Dermis blood vessel endothelial cell (primary cell): ENCODE results near the gene IDNK. TPM values are rescaled to one million over a fixed set of nuclear protein-coding genes. Genes with fewer than 3 reads are reported as not detected.
A peak's percentile ranks its signal among the peaks of the same experiment; 100 is the strongest.
"Not testable (repeated sequence)": the region's sequence is repeated elsewhere in the genome, so short reads cannot be mapped to it uniquely, and the experiment has no call there.

ENCODE experiments used
- DNase-seq: peaks from one replicate; pipeline ENCODE4 v3.0.0; 2010
- total RNA-seq: library from RNA; depleted of rRNA; stranded (reverse); fragments of >200 nt; gene quantifications from 2 replicates; pipeline ENCODE4 v1.2.3, GENCODE V29; 2014

IDNK gene
- total RNA-seq, result 4.1 and 5.5 TPM in 2 replicates

GRCh38 chr9:83622939-83623678 lies at the start of gene IDNK:
Gene IDNK, plus strand, starts transcription at chr9:83623143. Its CDS starts 29 bp downstream, at chr9:83623172.
- peak; percentile 67 for DNase-seq

- DNase-seq, result no peak
Measured at GRCh38 chr9:83574482-83574881, 48.5 kb upstream of the IDNK start.

DNA sequence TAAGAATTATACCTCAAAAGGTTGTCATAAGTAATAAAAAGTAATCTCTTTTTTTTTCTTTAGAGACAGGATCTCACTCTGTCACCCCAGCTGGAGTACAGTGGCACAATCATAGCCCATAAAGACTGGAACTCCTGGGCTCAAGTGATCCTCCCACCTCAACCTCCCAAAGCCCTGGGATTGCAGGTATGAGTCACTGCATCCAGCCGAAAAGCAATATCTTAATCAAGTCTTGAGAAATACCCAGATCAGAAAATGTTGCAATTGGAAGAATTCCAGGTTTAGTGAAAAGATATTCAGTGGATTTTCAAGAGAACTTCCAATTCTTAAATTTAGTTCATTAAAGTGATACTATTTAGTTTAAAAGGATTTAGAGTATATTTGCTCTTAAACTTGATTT lies 40.9 kb upstream of the IDNK start:
- no peak for DNase-seq

DNA sequence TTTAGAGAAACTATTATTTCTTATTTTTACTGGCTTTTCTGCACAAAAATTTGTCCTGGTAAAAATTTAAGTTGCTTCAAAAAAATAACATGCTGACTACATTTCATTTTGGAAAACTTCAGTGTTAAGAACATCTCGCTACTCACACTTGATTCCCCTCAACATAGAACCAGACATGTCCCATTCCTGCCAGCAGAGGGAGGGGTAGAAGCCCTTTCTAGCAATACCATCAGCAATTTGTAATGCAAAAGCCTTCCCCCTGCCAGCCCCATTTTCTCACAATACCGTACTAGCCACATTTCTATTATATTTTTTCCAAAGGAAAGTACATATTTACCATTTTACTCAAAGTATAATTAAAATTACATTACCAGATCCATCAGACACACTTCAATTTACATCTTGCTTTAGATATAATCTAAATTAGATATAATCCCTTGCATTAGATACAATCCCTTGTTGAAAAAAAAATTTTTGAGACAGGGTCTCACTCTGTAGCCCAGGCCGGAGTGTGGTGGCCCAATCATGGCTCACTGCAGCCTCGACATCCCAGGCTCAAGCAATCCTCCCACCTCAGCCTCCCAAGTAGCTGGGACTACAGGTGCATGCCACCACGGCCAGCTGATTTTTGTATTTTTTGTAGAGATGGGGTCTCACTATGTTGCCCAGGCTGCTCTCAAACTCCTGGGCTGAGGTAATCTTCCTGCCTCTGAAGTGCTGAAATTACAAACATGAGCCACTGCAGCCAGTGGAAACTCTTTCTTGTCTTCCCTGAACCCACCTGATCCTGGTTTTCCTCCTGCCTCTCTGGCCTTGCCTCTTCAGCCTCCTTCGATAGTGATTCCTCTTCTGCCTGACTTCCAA lies 39.6 kb upstream of the IDNK start:
- DNase-seq, result peak; percentile 72

- no peak for DNase-seq
Measured at GRCh38 chr9:83584995-83585394, 37.9 kb upstream of the IDNK start.

DNA sequence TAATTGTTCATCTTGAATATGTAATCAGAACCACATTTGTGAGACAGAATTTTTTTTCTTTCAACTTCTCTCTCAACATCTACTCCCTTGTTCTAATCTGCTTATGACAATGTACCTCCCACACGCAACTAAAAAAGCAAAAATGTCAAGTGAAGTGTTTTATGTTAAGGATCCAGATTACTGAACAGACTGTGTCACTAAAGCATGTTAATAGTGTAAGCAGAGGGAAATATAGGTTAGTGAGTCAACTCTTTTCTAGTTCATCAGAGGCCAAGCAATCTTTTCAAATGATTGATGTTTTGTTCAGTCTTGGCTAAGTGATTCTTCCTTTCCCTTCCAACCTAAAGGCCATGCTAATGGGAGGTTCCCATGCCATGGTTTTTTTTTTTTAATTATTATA lies 34.7 kb upstream of the IDNK start:
- DNase-seq, result no peak

DNA sequence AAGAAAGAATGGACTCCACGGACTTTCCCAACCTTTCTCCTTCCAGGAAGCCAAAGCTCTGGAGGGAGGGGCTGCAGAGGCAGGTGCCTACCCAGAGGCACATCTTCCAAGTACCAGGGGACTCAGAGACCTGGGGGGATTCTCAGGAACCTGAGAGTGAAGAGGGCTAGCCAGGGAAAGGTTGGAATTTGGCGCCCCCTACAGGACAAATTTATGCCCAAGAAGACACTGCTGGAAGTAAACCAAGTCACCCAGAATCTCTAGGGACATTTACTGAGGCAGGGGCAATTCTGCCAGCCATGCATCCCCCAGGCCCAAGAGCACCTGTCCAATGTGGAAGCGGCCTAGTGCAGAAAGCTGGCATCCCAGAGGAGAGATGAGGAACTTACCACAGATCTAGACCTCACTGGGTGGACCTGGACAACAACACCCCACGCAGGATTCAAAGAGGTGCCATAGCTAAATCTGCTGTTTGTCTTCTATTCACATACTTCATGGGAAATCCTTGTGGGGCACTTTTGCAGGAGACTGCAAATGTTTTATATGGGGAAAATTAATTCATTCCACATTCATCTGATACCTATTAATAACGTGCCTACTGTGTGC lies 25.9 kb upstream of the IDNK start:
- peak; percentile 68 for DNase-seq

GRCh38 chr9:83598487-83598886 lies 24.5 kb upstream of the IDNK start:
- DNase-seq, result no peak

DNA sequence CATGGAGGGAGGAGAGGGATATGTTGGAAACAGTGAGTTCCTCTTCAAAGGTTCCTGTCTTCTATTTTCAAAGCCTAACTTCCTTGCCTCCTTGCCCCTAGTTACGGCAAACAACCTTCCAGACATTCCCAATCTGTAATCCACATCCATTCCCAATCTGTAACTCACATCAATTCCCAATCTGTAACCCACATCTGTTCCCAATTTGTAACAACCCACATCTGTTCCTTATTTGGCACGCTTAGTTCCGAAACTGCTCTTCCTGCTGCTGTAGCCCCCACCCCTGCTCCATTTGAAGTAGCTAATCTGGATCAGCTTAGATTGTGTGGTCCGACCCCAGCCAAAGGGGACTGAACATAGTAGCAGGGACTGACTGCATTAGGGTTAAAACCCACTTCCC lies 23.9 kb upstream of the IDNK start:
- no peak for DNase-seq

DNA sequence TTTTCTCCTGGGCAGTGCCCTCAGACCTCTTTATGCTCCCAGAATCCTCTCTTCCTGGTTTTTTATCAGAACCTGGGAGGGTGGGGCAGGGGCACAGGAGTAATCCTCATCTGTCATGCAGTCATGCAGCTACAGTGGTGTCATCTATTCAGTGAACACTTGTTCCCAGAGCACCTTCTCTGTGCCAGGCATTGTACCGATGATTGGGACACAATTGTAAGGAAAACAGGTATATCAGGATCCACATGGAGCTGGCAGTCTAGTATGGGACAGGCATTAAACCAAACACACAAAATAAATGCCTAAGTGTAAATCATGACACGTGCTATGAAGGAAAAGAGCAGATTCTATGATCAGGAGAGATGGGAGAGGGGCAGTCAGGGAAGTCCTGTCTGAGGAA lies 21.5 kb upstream of the IDNK start:
- DNase-seq, result no peak

- DNase-seq, result not testable (repeated sequence)
Measured at GRCh38 chr9:83607620-83608019, 15.3 kb upstream of the IDNK start.

- DNase-seq, result not testable (repeated sequence)
Measured at GRCh38 chr9:83613298-83613697, 9.6 kb upstream of the IDNK start.

GRCh38 chr9:83617299-83617698 lies 5.6 kb upstream of the IDNK start:
- DNase-seq, result no peak

DNA sequence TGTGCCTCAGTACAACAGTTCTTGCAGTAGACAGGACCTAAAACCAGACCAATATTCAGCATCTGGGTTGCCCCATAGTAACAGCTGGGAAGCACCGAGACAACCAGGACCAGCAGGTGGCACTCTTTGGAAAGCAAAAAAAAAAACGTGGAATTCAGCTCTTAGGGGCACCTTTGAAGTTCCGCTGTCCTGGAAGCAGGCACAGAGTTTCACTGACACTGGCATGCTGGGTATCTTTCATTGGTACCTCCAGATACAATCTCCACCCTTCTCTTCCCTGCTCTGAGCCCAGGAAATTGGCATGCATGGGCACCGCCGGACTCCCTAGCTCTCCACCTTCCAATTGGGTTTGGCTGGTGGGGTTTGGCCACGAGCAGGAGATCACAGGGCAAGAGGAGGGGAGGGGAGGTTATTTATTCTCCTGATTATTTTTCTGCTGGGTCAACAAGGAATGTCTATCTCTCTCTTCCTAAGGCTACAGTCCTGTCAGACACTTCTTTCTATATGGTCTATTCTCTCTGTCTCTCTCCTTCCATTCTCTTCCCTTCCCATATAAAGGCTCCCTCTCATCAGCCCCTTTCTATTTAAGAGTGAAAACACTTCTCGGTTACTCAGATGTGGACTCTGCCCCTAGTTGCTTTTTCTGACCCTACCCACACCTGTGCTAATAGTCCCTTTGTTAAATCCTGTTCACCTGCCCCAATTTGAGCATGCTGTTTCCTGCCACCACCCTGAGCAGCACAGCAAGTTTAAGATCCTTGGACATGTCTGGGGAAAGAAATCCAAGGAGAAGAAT lies 1.9 kb upstream of the IDNK start:
- peak; percentile 76 for DNase-seq

DNA sequence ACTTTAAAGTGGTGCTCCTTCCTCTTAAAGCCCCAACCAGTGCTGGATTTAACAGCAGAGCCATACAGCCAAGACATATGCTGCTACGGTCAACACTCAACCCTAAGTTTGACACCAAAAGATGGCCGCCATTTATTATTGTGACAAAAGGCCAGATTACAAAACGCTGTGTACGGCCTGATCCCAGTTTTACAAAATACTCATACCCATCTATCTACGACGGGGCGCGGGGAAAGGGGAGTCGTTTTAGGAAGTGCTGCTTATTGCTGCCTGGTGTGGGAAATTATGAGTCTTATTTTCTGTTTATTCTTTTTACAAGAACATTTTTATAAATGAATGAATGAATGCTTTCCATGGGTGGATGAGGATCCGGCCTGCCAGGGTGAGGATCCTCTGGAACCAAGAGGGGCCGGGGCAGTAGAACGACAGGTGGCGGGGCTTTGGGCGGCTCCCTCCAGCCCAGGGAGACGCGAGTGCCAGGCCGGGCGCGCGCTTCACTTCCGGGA lies 457 bp upstream of the IDNK start:
- DNase-seq, result peak; percentile 19

GRCh38 chr9:83623679-83624076 lies 735 bp downstream of the IDNK start:
- DNase-seq, result no peak

DNA sequence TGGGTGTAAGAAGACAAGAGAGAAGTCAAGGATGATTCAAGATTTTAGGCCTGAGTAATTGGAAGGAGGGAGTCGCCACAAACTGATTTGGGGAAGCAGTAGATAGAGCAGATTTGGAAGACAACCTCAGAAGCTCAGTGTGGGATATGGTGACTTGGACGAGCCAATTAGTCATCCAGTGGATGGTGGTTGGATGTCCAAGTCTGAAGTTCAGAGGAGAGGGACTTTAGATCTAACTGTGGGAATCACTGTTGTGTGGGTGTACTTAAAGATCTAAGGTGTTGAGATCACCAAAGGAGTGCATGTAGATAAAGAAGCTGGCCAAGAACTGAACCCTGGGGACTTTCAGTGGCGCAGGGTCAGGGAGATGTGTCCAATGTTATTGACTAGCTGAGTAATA lies 2.2 kb downstream of the IDNK start:
- DNase-seq, result no peak

DNA sequence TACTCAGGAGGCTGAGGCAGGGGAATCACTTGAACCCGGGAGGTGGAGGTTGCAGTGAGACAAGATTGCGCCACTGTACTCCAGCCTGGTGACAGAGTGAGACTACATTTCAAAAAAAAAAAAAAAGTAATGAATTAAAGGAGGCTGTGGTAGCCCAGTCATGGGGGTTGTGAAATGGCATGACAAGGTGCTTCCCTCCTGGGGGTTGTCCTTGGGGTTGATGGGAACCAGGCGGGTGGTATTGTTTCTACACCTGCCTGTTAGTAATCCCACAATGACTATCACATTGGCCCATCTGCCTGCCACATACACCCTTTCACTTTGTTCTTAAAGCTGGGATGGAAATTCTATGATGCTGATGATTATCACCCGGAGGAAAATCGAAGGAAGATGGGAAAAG lies 5.6 kb downstream of the IDNK start:
- no peak for DNase-seq

- no peak for DNase-seq
Measured at GRCh38 chr9:83629433-83630104, 6.6 kb downstream of the IDNK start.

GRCh38 chr9:83630938-83631457 lies 8.1 kb downstream of the IDNK start:
- DNase-seq, result no peak

DNA sequence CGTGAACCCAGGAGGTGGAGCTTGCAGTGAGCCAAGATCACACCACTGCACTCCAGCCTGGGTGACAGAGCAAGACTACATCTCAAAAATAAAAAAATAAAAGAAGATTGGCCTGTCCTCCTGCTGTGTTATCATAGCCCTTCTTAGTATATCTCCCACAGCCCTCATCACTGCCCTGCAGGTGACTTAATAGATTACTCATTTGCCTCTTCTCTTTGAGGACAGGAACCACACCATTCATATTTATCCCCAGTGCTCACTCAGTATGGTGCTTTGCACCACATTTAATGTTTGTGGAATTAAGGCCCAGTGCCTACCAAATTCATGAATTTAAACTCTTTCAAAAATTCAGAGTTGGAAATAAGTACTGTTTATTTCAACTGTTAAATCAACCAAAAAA lies 10.3 kb downstream of the IDNK start:
- no peak for DNase-seq

- no peak for DNase-seq
Measured at GRCh38 chr9:83633676-83634075, 10.7 kb downstream of the IDNK start.
